Mesendoderm (in vitro differentiated cells): Measurements from ENCODE around the gene GPR55.

ENCODE experiments used
- DNase-seq: peaks from one replicate; pipeline ENCODE4 v3.0.0; 2013
- H2AK5ac ChIP-seq: 2 replicates; pipeline ENCODE4 v1.6.1; 2013; ENCODE audit warnings: low read length, inconsistent platforms
- H2BK120ac ChIP-seq: 2 replicates; pipeline ENCODE4 v1.6.1; 2013; ENCODE audit warnings: low read depth, mild to moderate bottlenecking, low read length, moderate library complexity, mixed read lengths
- H2BK15ac ChIP-seq: replicated peaks from 2 replicates; pipeline ENCODE4 v1.6.1; 2013; ENCODE audit warnings: low read depth, mild to moderate bottlenecking, moderate library complexity
- H2BK5ac ChIP-seq: 2 replicates; pipeline ENCODE4 v1.6.1; 2013; ENCODE audit warnings: low read length, inconsistent platforms
- H3K18ac ChIP-seq: 2 replicates; pipeline ENCODE4 v1.6.1; 2013; ENCODE audit warnings: mild to moderate bottlenecking, low read length, mixed read lengths
- H3K23ac ChIP-seq: one replicate; pipeline ENCODE4 v1.6.1; 2013; ENCODE audit warnings: low read length
- H3K27ac ChIP-seq: 2 replicates; pipeline ENCODE4 v1.5.1; 2013; ENCODE audit warnings: low read depth, mild to moderate bottlenecking, inconsistent platforms, low read length, moderate library complexity
- H3K27me3 ChIP-seq: 2 replicates; pipeline ENCODE4 v1.6.1; 2013; ENCODE audit warnings: low read length, control low read depth, mild to moderate bottlenecking, inconsistent platforms; ENCODE audit not compliant: insufficient read depth, poor library complexity
- H3K36me3 ChIP-seq: 2 replicates; pipeline ENCODE4 v1.6.1; 2013; ENCODE audit warnings: low read length, inconsistent platforms; ENCODE audit not compliant: control insufficient read depth, insufficient read depth
- H3K4ac ChIP-seq: one replicate; pipeline ENCODE4 v1.6.1; 2013; ENCODE audit warnings: low read depth, mild to moderate bottlenecking, low read length, moderate library complexity
- H3K4me1 ChIP-seq: 2 replicates; pipeline ENCODE4 v1.6.1; 2013; ENCODE audit warnings: low read depth, low read length, inconsistent platforms; ENCODE audit not compliant: control insufficient read depth
- H3K4me2 ChIP-seq: 2 replicates; pipeline ENCODE4 v1.6.1; 2013; ENCODE audit warnings: low read length
- H3K4me3 ChIP-seq: 2 replicates; pipeline ENCODE4 v1.5.1; 2013; ENCODE audit warnings: mild to moderate bottlenecking, low read length
- H3K56ac ChIP-seq: one replicate; pipeline ENCODE4 v1.6.1; 2013; ENCODE audit warnings: low read length
- H3K79me1 ChIP-seq: 2 replicates; pipeline ENCODE4 v1.6.1; 2013; ENCODE audit warnings: low read length, inconsistent platforms
- H3K79me2 ChIP-seq: 2 replicates; pipeline ENCODE4 v1.6.1; 2013; ENCODE audit warnings: mild to moderate bottlenecking, low read length; ENCODE audit not compliant: control insufficient read depth, insufficient read depth
- H3K9ac ChIP-seq: 2 replicates; pipeline ENCODE4 v1.6.1; 2013; ENCODE audit warnings: low read length, inconsistent platforms
- H4K5ac ChIP-seq: one replicate; pipeline ENCODE4 v1.6.1; 2013; ENCODE audit warnings: low read length
- H4K8ac ChIP-seq: one replicate; pipeline ENCODE4 v1.6.1; 2013; ENCODE audit warnings: low read depth, mild to moderate bottlenecking, control low read depth, low read length, moderate library complexity
- WGBS: extraction: QIAGEN DNeasy Blood & Tissue Kit; methylation state at CpG from one replicate; pipeline ENCODE4 v1.1.7; 2013; ENCODE audit warnings: low lambda C conversion rate, missing lambda C conversion rate; ENCODE audit not compliant: insufficient coverage; ENCODE audit errors: extremely low coverage; 5-methylcytosine and 5-hydroxymethylcytosine counted together

GPR55 gene

DNA sequence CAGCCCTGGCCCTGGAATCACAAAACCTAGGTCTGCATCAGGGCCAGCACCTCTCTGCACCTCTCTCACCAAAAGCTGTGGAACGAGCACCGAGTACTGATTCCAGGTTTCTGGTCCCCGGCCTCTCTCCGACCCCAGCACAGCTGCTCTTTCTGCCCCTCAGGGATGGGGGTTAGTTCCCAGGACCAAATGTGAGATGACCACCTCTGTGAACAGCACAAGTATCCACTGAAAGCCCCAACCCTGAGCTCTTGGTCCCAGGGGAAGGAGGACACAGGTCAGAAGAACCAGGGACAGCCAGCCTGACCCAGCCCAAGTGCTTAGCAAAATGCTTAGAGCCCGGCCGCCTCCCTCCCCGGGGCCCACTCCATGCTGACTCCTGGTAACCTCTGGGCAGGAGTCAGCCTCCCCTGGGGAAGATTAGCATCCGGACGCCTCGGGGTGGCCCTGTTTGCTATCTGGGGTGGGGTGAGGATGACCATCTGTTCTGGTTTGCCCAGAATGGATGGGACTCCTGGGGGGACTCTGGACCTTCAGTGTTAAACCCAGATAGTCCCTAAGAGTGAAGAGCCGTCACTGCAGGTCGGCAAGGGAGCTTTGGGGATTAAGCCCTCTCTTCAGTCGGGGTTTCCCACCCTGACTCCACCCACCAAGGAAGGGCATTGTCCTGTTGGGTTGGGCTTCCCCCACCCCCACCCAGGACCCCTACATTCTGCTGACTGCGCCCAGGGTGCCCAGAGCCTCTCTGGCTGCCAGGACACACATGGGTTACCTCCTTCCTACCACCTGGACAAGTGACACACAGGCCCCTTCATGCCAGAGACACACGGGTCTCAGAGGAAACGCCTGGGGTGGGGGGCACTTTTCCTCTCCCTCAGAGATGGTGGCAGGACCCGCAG lies 9.4 kb upstream of the GPR55 start:
- H3K79me2 ChIP-seq: no peaks in the 10 kb centered on the region
- no peak overlapping the region for H2BK120ac ChIP-seq
- no peak overlapping the region for H3K56ac ChIP-seq
- H3K4me3 ChIP-seq: no peak overlapping the region
- H3K27me3 ChIP-seq: no peaks in the 10 kb centered on the region
- H2BK15ac ChIP-seq: no peak overlapping the region
- no peak overlapping the region for H3K4ac ChIP-seq
- H2BK5ac ChIP-seq: no peak overlapping the region
- no peak overlapping the region for H2AK5ac ChIP-seq
- H3K23ac ChIP-seq: no peak overlapping the region
- H3K4me1 ChIP-seq: no peaks in the 10 kb centered on the region
- H4K5ac ChIP-seq: no peak overlapping the region
- no peak for DNase-seq
- no peak overlapping the region for H4K8ac ChIP-seq
- no peaks in the 10 kb centered on the region for H3K79me1 ChIP-seq
- no peak overlapping the region for H3K4me2 ChIP-seq
- no peaks in the 10 kb centered on the region for H3K36me3 ChIP-seq
- no peak overlapping the region for H3K18ac ChIP-seq
- no CpG with 5 or more reads among the region's 17 CpGs for WGBS
- no peak overlapping the region for H3K27ac ChIP-seq
- no peak overlapping the region for H3K9ac ChIP-seq

DNA sequence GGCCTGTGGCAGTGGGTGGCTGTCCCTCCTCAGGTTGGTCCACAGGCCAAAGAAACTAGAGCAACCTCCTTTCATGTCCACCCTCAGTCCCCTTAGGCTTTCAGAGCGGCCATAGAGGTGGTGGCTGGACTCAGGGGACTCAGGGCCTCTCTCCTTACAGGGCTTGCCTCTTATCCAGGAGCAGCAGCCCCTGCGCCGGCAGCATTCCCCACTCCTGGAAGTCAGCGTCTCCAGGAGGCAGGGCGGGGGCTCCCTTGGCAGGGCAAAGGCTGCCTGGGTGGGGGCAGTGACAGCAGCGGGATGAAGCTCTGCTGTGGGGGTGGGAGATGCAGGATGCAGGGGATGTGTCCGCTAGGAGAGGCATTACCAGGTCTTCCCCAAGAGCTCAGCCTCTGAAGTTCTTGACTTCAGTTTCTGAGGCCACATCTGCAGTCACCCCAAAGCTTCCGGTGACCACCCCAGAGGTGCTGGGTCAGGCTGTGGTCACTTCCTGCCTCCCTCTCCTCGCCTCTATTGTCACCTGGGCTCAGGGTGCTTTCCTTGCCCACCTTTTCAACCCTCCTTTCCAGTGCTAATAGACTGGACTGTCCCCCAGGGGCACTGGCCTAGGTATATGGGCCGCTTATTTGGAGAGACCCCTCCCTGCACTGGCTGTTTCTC lies 8.6 kb upstream of the GPR55 start:
- H3K4me3 ChIP-seq: no peak overlapping the region
- no peak overlapping the region for H4K8ac ChIP-seq
- no peak overlapping the region for H3K27ac ChIP-seq
- no peak overlapping the region for H2AK5ac ChIP-seq
- H4K5ac ChIP-seq: no peak overlapping the region
- no peak overlapping the region for H3K4ac ChIP-seq
- no peaks in the 10 kb centered on the region for H3K79me1 ChIP-seq
- no peak overlapping the region for H2BK5ac ChIP-seq
- no CpG with 5 or more reads among the region's 10 CpGs for WGBS
- no peak overlapping the region for H3K56ac ChIP-seq
- H3K4me1 ChIP-seq: no peaks in the 10 kb centered on the region
- H3K4me2 ChIP-seq: no peak overlapping the region
- H3K23ac ChIP-seq: no peak overlapping the region
- no peak overlapping the region for H3K9ac ChIP-seq
- no peaks in the 10 kb centered on the region for H3K27me3 ChIP-seq
- H3K36me3 ChIP-seq: no peaks in the 10 kb centered on the region
- H3K18ac ChIP-seq: no peak overlapping the region
- H2BK15ac ChIP-seq: no peak overlapping the region
- no peaks in the 10 kb centered on the region for H3K79me2 ChIP-seq
- H2BK120ac ChIP-seq: no peak overlapping the region
- DNase-seq: no peak

- no CpG with 5 or more reads among the region's 22 CpGs for WGBS
- Histone ChIP-seq H3K36me3 (no peaks in the 10 kb centered on the region), H3K4me2 (no peak overlapping the region), H3K18ac (no peak overlapping the region), H2BK5ac (no peak overlapping the region), H3K23ac (peak overlapping the region; percentile 37), H3K4ac (no peak overlapping the region), H2AK5ac (no peak overlapping the region), H4K8ac (no peak overlapping the region), H3K27ac (no peak overlapping the region), H2BK120ac (no peak overlapping the region), H3K9ac (no peak overlapping the region), H2BK15ac (no peak overlapping the region), H3K4me1 (no peaks in the 10 kb centered on the region), H3K79me1 (no peaks in the 10 kb centered on the region), H3K56ac (peak overlapping the region; percentile 73), H3K4me3 (no peak overlapping the region), H4K5ac (no peak overlapping the region), H3K27me3 (no peaks in the 10 kb centered on the region), H3K79me2 (no peaks in the 10 kb centered on the region)
- no peak for DNase-seq
Measured at GRCh38 chr2:230932556-230933511, 7.8 kb upstream of the GPR55 start.

DNA sequence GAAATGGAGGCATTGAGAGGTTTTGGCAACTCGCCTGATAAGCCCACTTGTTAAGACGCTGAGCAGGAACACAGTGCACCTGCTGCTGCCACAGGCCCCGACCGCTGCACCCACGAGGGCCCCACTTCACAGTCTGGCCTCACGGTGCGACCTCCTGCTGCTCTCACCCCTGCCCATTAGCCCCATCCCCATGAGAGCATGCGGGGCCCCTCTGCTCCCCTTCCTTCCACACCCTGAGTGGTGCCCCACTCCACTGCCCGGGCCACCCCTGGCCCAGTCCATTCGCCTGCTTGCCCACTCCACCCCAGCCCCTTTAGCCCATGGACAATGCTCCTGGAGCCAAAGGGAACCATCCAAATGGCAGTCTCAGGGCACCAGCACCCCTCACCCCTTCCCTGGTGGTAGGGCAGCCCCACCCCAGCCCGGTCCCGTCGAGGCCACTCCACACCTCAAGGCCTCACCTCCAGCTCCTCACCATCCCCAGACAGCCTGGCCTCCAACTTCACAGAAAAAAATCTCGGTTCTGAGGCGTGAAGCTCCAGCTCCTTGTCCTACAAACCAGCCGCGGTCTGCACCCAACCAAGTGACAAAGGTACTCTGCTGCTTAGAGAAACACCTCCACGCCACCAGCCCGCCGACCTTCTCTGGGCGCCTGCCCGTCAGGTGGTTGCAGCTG lies 6.7 kb upstream of the GPR55 start:
- Histone ChIP-seq H3K79me2 (no peaks in the 10 kb centered on the region), H3K79me1 (no peaks in the 10 kb centered on the region), H3K4ac (no peak overlapping the region), H3K27ac (no peak overlapping the region), H3K4me2 (no peak overlapping the region), H4K8ac (no peak overlapping the region), H3K27me3 (no peaks in the 10 kb centered on the region), H4K5ac (no peak overlapping the region), H3K23ac (no peak overlapping the region), H3K4me3 (no peak overlapping the region), H2AK5ac (no peak overlapping the region), H2BK120ac (no peak overlapping the region), H3K18ac (no peak overlapping the region), H3K4me1 (no peaks in the 10 kb centered on the region), H3K56ac (no peak overlapping the region), H3K36me3 (no peaks in the 10 kb centered on the region), H3K9ac (no peak overlapping the region), H2BK15ac (no peak overlapping the region), H2BK5ac (no peak overlapping the region)
- no CpG with 5 or more reads among the region's 22 CpGs for WGBS
- no peak for DNase-seq

- Histone ChIP-seq H4K5ac (no peak overlapping the region), H3K36me3 (no peaks in the 10 kb centered on the region), H3K4me3 (no peak overlapping the region), H3K79me1 (no peaks in the 10 kb centered on the region), H2BK5ac (no peak overlapping the region), H3K18ac (no peak overlapping the region), H3K27me3 (no peaks in the 10 kb centered on the region), H2BK120ac (no peak overlapping the region), H3K4me1 (no peaks in the 10 kb centered on the region), H3K4me2 (no peak overlapping the region), H4K8ac (no peak overlapping the region), H3K23ac (no peak overlapping the region), H3K4ac (no peak overlapping the region), H2BK15ac (no peak overlapping the region), H3K27ac (no peak overlapping the region), H2AK5ac (no peak overlapping the region), H3K56ac (no peak overlapping the region), H3K79me2 (no peaks in the 10 kb centered on the region), H3K9ac (no peak overlapping the region)
- WGBS: no CpG with 5 or more reads among the region's 10 CpGs
- no peak for DNase-seq
Measured at GRCh38 chr2:230930928-230931555, 6.0 kb upstream of the GPR55 start.
